ENCODE results near the gene PROX2. TPM values are rescaled to one million over a fixed set of nuclear protein-coding genes. Genes with fewer than 3 reads are reported as not detected.
A peak's percentile ranks its signal among the peaks of the same experiment; 100 is the strongest.

PROX2 gene
- total RNA-seq, 2 donors from 2014 or later, result 0.23 to 0.93 TPM

GRCh38 chr14:74893614-74894091 lies 17.7 kb upstream of the PROX2 start:
- no peak for ATAC-seq
- Mint-ChIP-seq H3K9me3 (no peaks in the 10 kb centered on the region), H3K36me3 (peaks cover 14 to 25% of the 10 kb centered on the region in 2 donors), H3K27ac (peak overlapping the region in 1 of 2 donors; percentile 38)
- no peak for DNase-seq (ENCODE audit: low spot score in 2 of 2)

- Mint-ChIP-seq H3K27ac (peak overlapping the region in 1 of 2 donors; percentile 58), H3K36me3 (peaks cover 12 to 20% of the 10 kb centered on the region in 2 donors), H3K9me3 (no peaks in the 10 kb centered on the region)
- no peak for ATAC-seq
- DNase-seq (ENCODE audit: low spot score in 2 of 2), result no peak
These were observed 16.8 kb upstream of the PROX2 start for GRCh38 chr14:74892745-74893144.

- ATAC-seq, result no peak
- peaks cover 7 to 20% of the 10 kb centered on the region in 2 donors for H3K36me3 Mint-ChIP-seq
- H3K9me3 Mint-ChIP-seq, result no peaks in the 10 kb centered on the region
- DNase-seq (ENCODE audit: low spot score in 2 of 2), result no peak
- H3K27ac Mint-ChIP-seq, result no peak overlapping the region
These were observed 15.9 kb upstream of the PROX2 start for GRCh38 chr14:74891870-74892269.

- DNase-seq (ENCODE audit: low spot score in 2 of 2) (no peak), ATAC-seq (no peak)
- Mint-ChIP-seq H3K27ac (peak overlapping the region in 1 of 2 donors; percentile 46), H3K9me3 (no peaks in the 10 kb centered on the region), H3K36me3 (peaks cover 7 to 21% of the 10 kb centered on the region in 2 donors)
These were observed 14.3 kb upstream of the PROX2 start for GRCh38 chr14:74890262-74890661.

DNA sequence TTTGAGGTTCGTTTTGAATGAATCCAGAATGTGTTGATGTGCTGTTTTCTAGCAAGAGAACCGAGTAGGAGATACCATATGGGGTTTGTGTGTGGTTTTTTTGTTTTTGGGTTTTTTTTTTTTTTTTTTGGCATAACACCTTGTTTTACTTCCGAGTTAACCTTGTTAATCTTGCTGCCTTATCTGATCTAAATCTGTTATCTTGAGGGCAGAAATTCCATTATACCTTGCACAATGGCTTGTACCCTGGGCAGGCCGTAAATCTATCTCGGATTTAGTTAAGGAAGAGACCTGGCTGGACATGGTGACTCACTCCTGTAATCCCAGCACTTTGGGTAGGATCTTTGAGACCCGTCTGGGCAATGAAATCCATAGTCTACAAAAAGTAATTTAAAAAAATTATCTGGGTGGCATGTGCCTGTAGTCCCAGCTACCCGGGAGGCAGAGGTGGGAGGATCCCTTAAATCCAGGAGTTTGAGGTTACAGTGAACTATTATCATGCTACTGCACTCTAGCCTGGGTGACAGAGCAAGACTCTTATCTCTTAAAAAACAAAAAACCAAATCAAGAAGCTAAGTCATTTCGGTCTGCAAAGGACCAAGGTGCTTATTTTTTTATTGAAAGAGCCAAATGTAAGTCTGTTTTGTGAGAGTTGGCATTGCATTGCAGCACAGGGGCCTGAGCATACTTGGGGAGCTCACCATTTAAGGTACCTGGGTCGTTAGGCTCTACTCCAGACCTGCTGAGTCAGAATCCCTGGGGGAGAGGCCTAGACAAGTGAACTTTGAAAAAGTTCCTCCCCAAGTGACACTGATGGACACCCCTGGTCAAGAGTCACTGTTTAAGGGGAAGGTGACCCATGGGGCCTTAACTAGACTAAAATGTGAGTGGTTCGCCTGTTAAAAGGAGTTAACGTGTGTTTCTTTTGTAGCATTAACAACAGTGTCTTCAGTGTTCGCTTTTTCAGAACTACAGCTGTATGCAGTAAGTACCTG lies 12.5 kb upstream of the PROX2 start:
- DNase-seq (ENCODE audit: low spot score in 2 of 2), result no peak
- no peaks in the 10 kb centered on the region for H3K9me3 Mint-ChIP-seq
- peaks cover 7 to 29% of the 10 kb centered on the region in 2 donors for H3K36me3 Mint-ChIP-seq
- H3K27ac Mint-ChIP-seq, result peak overlapping the region; percentile 53 to 86
- no peak for ATAC-seq

- peaks cover 22 to 44% of the 10 kb centered on the region in 2 donors for H3K36me3 Mint-ChIP-seq
- ATAC-seq, result no peak
- H3K27ac Mint-ChIP-seq, result peak overlapping the region; percentile 82 to 88
- no peaks in the 10 kb centered on the region for H3K9me3 Mint-ChIP-seq
- no peak for DNase-seq (ENCODE audit: low spot score in 2 of 2)
These were observed 10.1 kb upstream of the PROX2 start for GRCh38 chr14:74886001-74886400.

DNA sequence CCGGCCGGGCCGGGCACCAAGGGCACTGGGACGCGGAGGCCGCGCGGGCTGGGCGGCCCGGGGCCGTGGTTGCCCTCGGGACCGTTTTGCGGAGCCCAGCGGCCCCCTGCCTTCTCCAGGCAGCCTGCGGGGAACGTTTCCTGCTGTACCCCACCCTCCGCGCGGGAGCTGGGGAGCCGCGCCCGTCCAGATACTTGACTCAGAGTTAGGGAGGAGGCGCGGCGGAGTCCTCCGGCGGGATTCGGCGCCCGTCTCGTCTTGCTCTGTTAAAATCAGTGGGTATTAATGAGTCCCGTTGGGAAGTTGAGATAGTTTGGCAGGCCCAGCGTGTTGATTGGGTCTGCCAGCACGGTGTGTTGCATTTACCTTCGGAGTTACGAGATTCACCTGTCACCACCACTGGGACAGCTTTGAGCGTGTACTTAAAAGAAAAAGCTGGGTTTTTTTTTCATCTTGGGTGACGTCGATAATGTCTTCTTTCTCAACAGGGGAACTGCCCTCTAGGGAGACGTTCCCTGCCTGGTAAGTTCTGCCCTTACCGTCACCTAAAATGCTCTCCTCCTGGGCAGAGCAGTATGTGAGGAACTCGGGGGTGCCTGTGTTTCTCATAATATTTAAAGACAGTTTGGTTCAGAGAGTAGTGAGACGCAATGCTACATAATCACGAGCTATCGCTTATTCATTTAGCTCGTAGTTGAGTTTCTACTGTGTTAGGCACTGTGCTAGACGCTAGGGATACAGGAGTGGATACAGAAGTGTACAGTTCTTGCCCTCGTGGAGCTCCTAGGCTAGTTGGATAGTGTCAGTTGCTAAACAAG lies 6.4 kb upstream of the PROX2 start:
- Mint-ChIP-seq H3K36me3 (peaks cover 22 to 31% of the 10 kb centered on the region in 2 donors), H3K9me3 (no peaks in the 10 kb centered on the region), H3K27ac (peak overlapping the region; percentile 94 to 99)
- ATAC-seq (peak; percentile 53 to 62), DNase-seq (ENCODE audit: low spot score in 2 of 2) (peak in 1 of 2 donors; percentile 42)

- Mint-ChIP-seq H3K36me3 (peaks cover 22 to 31% of the 10 kb centered on the region in 2 donors), H3K9me3 (no peaks in the 10 kb centered on the region), H3K27ac (peak within 1 kb of the TSS; percentile 94 to 99)
- peak; percentile 97 to 98 for ATAC-seq
- peak; percentile 91 to 92 for DNase-seq (ENCODE audit: low spot score in 2 of 2)
These were observed 5.6 kb upstream of the PROX2 start, which contains the start of gene DLST for GRCh38 chr14:74881431-74882102. Gene DLST, plus strand, starts transcription at chr14:74881916. Its CDS starts 38 bp downstream, at chr14:74881954.

- Mint-ChIP-seq H3K27ac (peak overlapping the region in 1 of 2 donors; percentile 94), H3K9me3 (no peaks in the 10 kb centered on the region), H3K36me3 (peaks cover 22 to 25% of the 10 kb centered on the region in 2 donors)
- ATAC-seq, result no peak
- no peak for DNase-seq (ENCODE audit: low spot score in 2 of 2)
These were observed 3.7 kb upstream of the PROX2 start for GRCh38 chr14:74879427-74880182.

- H3K9me3 Mint-ChIP-seq, result no peaks in the 10 kb centered on the region
- DNase-seq (ENCODE audit: low spot score in 2 of 2) (no peak), ATAC-seq (no peak)
- H3K36me3 Mint-ChIP-seq, result no peaks in the 10 kb centered on the region
- peak overlapping the region in 1 of 2 donors; percentile 76 for H3K27ac Mint-ChIP-seq
These were observed 741 bp downstream of the PROX2 start for GRCh38 chr14:74875204-74875603.

GRCh38 chr14:74871819-74872218 lies 4.1 kb downstream of the PROX2 start:
- no peak overlapping the region for H3K27ac Mint-ChIP-seq
- DNase-seq (ENCODE audit: low spot score in 2 of 2) (no peak), ATAC-seq (no peak)
- H3K9me3 Mint-ChIP-seq, result no peaks in the 10 kb centered on the region
- H3K36me3 Mint-ChIP-seq, result no peaks in the 10 kb centered on the region

GRCh38 chr14:74868739-74869138 lies 7.2 kb downstream of the PROX2 start:
- DNase-seq (ENCODE audit: low spot score in 2 of 2) (no peak), ATAC-seq (no peak)
- Mint-ChIP-seq H3K9me3 (no peaks in the 10 kb centered on the region), H3K36me3 (no peaks in the 10 kb centered on the region), H3K27ac (no peak overlapping the region)

- peak overlapping the region in 1 of 2 donors; percentile 61 for H3K27ac Mint-ChIP-seq
- ATAC-seq (peak; percentile 91 to 99), DNase-seq (ENCODE audit: low spot score in 2 of 2) (peak in 1 of 2 donors; percentile 39)
- H3K36me3 Mint-ChIP-seq, result no peaks in the 10 kb centered on the region
- H3K9me3 Mint-ChIP-seq, result no peaks in the 10 kb centered on the region
These were observed 8.3 kb downstream of the PROX2 start for GRCh38 chr14:74867673-74868072.

DNA sequence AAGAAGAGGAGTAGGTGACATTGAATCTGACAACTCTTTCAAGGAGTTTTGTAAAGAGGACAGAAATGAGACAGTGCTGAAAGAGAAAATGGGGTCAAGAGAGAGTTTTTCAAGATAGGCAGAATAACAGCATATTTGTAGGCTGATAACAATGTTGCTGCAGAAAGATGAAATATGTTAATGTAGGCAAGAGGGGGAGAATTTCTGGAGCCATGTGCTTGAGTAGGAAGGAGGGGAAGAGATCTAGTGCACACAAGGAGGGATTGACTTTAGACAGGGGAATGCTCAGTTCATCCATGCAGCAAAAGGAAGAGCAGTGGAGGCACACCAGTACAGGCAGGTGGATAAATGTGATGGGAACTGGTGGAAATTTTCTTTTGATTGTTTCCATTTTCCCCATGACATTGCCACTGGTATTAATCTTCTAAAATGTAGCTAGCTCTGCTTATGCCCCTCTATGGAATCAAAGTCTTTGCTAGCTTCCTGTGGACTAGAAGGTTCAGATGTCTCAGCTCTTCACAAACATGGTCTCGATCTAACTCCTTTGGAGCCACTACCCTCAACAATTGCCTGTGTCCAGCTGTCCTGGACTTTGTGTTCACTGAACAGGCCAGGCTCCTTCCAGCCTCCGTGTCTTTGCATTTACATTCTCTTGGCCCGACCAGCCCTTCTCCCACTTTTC lies 9.1 kb downstream of the PROX2 start:
- H3K27ac Mint-ChIP-seq, result peak overlapping the region in 1 of 2 donors; percentile 61

DNA sequence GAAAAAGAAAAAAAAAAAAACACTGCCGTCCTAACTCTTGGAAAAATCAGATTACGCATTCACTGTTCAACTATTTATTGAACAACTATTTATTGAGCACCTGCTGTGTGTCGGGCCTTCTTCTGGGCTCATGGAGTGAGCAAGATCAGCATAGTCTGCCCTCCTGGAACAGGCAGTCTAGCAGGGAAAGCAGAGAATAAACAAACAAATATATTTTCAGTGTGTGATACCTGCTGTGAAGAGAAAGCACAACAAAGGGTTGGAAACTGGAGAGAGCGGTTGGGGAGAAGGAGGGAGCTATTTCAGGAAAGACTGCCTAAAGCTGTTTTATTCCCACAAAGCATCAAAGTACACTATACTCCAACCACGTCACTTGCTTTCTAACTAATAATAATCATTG lies 10.8 kb downstream of the PROX2 start:
- no peak for DNase-seq (ENCODE audit: low spot score in 2 of 2)
- Mint-ChIP-seq H3K36me3 (no peaks in the 10 kb centered on the region), H3K27ac (no peak overlapping the region), H3K9me3 (no peaks in the 10 kb centered on the region)
- no peak for ATAC-seq

More for the DNA sequence above, 9.1 kb downstream of the PROX2 start:
- no peaks in the 10 kb centered on the region for H3K9me3 Mint-ChIP-seq
- ATAC-seq (no peak), DNase-seq (ENCODE audit: low spot score in 2 of 2) (no peak)
- H3K36me3 Mint-ChIP-seq, result no peaks in the 10 kb centered on the region

All from activated naive CD4-positive, alpha-beta T cell treated with anti-CD3 and anti-CD28 coated beads, Interleukin-2, amount 50 U/mL, for 72 hours (primary cell).